Measurements from ENCODE around the gene PRDX4. TPM values are rescaled to one million over a fixed set of nuclear protein-coding genes. Genes with fewer than 3 reads are reported as not detected.

PRDX4 gene
- total and polyA plus RNA-seq, 3 experiments from 2014 or later: 46.7 to 61.4 (median 59.5) TPM

DNA sequence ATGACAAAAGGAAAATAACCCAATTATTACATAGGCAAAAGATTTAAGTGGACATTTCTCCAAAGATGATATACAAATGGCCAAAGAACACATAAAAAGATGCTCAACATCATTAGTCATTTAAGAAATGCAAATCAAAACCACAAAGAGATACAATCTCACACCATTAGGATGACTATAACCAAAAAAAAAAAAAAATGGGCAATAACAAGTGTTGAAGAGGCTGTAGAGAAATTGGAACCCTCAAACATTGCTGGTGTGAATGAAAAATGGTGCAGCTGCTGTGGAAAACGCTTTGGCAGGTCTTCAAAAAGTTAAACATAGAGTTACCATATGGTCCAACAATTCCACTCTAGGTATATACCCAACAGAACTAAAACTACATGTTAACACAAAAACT, 5.6 kb upstream of the PRDX4 start:
- Histone ChIP-seq H3K4me3 (ENCODE audit: low read length) (no peak overlapping the region), H3K4me1 (ENCODE audit: insufficient read depth, low read length) (peaks cover 8% of the 10 kb centered on the region), H3K27me3 (ENCODE audit: insufficient read depth, low read length, poor library complexity, severe bottlenecking) (no peaks in the 10 kb centered on the region), H3K36me3 (ENCODE audit: insufficient read depth, low read length) (no peaks in the 10 kb centered on the region), H3K27ac (ENCODE audit: low read depth, low read length) (no peak overlapping the region), H3K9me3 (ENCODE audit: low read length) (no peaks in the 10 kb centered on the region)
- POLR2A ChIA-PET: no interaction called here
- Mint-ChIP-seq H3K9me3 (peaks cover 0 to 3% (median 0%) of the 10 kb centered on the region in 5 donors), H3K27ac (peak overlapping the region in 2 of 8 donors; percentile 1 to 27), H3K4me1 (peaks cover 19 to 24% (median 22%) of the 10 kb centered on the region in 3 donors), H3K36me3 (no peaks in the 10 kb centered on the region), H3K4me3 (peak overlapping the region in 1 of 7 donors; percentile 6), H3K27me3 (peaks cover 0 to 2% of the 10 kb centered on the region in 2 donors)
- no peak for DNase-seq
- CTCF ChIA-PET: no interaction called here

DNA sequence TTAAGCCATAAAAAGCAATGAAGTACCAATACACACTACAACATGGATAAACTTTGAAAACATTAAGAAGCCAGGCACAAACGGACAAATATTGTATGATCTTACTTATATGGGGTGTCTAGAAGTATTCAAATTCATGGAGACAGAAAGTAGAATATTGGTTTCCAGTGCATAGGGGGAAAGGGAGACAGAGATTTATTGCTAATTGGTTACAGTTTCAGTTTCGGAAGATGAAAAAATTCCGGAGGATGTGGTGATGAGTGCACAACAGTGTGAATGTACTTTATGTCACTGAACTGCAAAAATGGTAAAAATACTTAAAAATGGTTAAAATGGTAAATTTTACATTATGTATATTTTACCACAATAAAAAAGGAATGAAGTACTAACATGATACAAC, 5.1 kb upstream of the PRDX4 start:
- H3K4me1 ChIP-seq (ENCODE audit: insufficient read depth, low read length): peaks cover 8% of the 10 kb centered on the region
- Mint-ChIP-seq H3K4me3 (peak overlapping the region in 5 of 7 donors; percentile 1 to 60 (median 9)), H3K9me3 (peaks cover 0 to 3% (median 0%) of the 10 kb centered on the region in 5 donors), H3K27ac (peak overlapping the region in 4 of 8 donors; percentile 0 to 43 (median 18)), H3K4me1 (peaks cover 19 to 26% (median 23%) of the 10 kb centered on the region in 3 donors), H3K27me3 (peaks cover 0 to 1% of the 10 kb centered on the region in 2 donors), H3K36me3 (peaks cover 0 to 2% (median 0%) of the 10 kb centered on the region in 3 donors)
- CTCF ChIA-PET: no interaction called here
- DNase-seq: peak in 2 of 5 donors; percentile 12 to 21
- POLR2A ChIA-PET: no interaction called here
- no peaks in the 10 kb centered on the region for H3K9me3 ChIP-seq (ENCODE audit: low read length)
- H3K4me3 ChIP-seq (ENCODE audit: low read length): no peak overlapping the region
- no peaks in the 10 kb centered on the region for H3K36me3 ChIP-seq (ENCODE audit: insufficient read depth, low read length)
- no peak overlapping the region for H3K27ac ChIP-seq (ENCODE audit: low read depth, low read length)
- H3K27me3 ChIP-seq (ENCODE audit: insufficient read depth, low read length, poor library complexity, severe bottlenecking): no peaks in the 10 kb centered on the region

DNA sequence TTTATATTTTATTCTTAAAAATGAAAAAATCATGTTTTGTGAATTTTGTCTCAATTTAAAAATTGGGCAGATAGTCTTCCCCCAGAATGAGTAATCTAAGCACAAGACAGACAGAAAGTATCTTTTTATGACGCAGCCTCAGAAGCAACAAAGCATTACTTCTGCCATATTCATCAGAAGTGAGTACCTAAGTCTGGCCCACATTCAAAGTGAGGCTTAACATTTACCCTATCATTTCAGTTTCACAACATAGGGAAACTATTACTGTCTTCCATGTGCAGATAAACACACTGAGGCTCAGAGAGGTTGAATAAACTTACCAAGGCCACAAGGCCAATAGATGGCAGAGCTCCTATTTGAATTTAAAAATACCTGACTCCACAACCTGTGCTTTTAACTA, 4.4 kb upstream of the PRDX4 start:
- Histone ChIP-seq H3K4me1 (ENCODE audit: insufficient read depth, low read length) (peaks cover 8% of the 10 kb centered on the region), H3K27ac (ENCODE audit: low read depth, low read length) (no peak overlapping the region), H3K36me3 (ENCODE audit: insufficient read depth, low read length) (no peaks in the 10 kb centered on the region), H3K27me3 (ENCODE audit: insufficient read depth, low read length, poor library complexity, severe bottlenecking) (no peaks in the 10 kb centered on the region), H3K9me3 (ENCODE audit: low read length) (no peaks in the 10 kb centered on the region), H3K4me3 (ENCODE audit: low read length) (no peak overlapping the region)
- Mint-ChIP-seq H3K27me3 (peaks cover 0 to 1% of the 10 kb centered on the region in 2 donors), H3K36me3 (peaks cover 0 to 3% (median 0%) of the 10 kb centered on the region in 3 donors), H3K4me3 (peak overlapping the region in 1 of 7 donors; percentile 24), H3K27ac (peak overlapping the region in 1 of 8 donors; percentile 27), H3K4me1 (peaks cover 19 to 27% (median 24%) of the 10 kb centered on the region in 3 donors), H3K9me3 (peaks cover 0 to 3% (median 0%) of the 10 kb centered on the region in 5 donors)
- DNase-seq: no peak
- POLR2A ChIA-PET: no interaction called here
- CTCF ChIA-PET: no interaction called here

DNA sequence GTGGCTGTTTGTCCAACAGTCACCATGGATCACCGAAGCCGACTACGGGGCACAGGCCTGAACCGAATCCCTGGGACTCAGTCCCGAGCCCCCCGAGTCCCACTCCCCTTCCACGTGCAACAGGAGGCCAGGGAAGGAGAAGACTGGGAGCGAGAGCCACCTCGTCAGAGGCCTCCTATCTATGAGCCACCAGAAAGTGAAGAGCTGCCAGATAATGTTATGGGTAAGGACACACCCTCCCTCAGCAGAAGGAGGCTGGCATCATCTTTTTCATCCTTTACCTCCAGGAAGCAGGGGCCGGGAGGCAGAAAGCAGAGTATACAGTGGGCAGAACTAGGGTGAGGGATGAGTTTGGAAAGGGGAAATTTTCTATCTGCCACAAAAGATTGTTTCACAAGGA, 2.8 kb upstream of the PRDX4 start:
- Mint-ChIP-seq H3K36me3 (peaks cover 0 to 3% (median 2%) of the 10 kb centered on the region in 3 donors), H3K4me1 (peaks cover 28 to 36% (median 31%) of the 10 kb centered on the region in 3 donors), H3K27ac (peak overlapping the region in 1 of 8 donors; percentile 30), H3K4me3 (peak overlapping the region in 1 of 7 donors; percentile 28), H3K9me3 (peaks cover 0 to 2% (median 0%) of the 10 kb centered on the region in 5 donors), H3K27me3 (peaks cover 0 to 1% of the 10 kb centered on the region in 2 donors)
- Histone ChIP-seq H3K36me3 (ENCODE audit: insufficient read depth, low read length) (no peaks in the 10 kb centered on the region), H3K4me1 (ENCODE audit: insufficient read depth, low read length) (peaks cover 8% of the 10 kb centered on the region), H3K9me3 (ENCODE audit: low read length) (no peaks in the 10 kb centered on the region), H3K27me3 (ENCODE audit: insufficient read depth, low read length, poor library complexity, severe bottlenecking) (no peaks in the 10 kb centered on the region), H3K27ac (ENCODE audit: low read depth, low read length) (no peak overlapping the region), H3K4me3 (ENCODE audit: low read length) (no peak overlapping the region)
- no peak for DNase-seq
- ChIA-PET POLR2A (no interaction called here), CTCF (no interaction called here)

DNA sequence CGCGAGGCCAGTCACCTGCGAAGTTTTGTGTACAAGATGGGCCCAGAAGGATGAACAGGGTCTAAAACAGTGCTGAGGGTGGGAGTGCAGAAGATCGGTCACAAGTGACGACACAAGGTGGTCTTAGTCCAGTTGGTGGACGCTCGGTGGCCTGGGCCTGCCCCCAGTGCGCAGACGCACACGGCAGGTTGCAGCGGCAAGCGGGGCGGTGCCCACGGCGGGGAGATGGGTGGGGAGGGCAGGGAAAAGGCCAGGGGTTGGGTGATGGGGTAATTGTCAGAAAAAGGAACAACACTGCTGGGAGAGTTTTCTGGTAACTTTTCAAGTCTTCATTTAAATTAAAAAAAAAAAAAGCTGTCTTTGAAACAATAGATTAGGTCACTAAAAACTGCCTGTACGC, 1.0 kb upstream of the PRDX4 start:
- Histone ChIP-seq H3K4me1 (ENCODE audit: insufficient read depth, low read length) (peaks cover 8% of the 10 kb centered on the region), H3K9me3 (ENCODE audit: low read length) (no peaks in the 10 kb centered on the region), H3K27me3 (ENCODE audit: insufficient read depth, low read length, poor library complexity, severe bottlenecking) (no peaks in the 10 kb centered on the region), H3K4me3 (ENCODE audit: low read length) (no peak overlapping the region), H3K27ac (ENCODE audit: low read depth, low read length) (no peak overlapping the region), H3K36me3 (ENCODE audit: insufficient read depth, low read length) (no peaks in the 10 kb centered on the region)
- DNase-seq: no peak
- ChIA-PET CTCF (no interaction called here), POLR2A (interaction anchor here (1.0 kb wide), 1 partner anchor 388 kb away, joined by 5 read pairs; no protein-coding TSS in a partner anchor)
- Mint-ChIP-seq H3K27me3 (peaks cover 0 to 1% of the 10 kb centered on the region in 2 donors), H3K27ac (peak overlapping the region in 4 of 8 donors; percentile 3 to 61 (median 43)), H3K4me3 (peak overlapping the region in 5 of 7 donors; percentile 26 to 65 (median 37)), H3K36me3 (peaks cover 0 to 6% (median 2%) of the 10 kb centered on the region in 3 donors), H3K4me1 (peaks cover 28 to 37% (median 28%) of the 10 kb centered on the region in 3 donors), H3K9me3 (no peaks in the 10 kb centered on the region)

DNA sequence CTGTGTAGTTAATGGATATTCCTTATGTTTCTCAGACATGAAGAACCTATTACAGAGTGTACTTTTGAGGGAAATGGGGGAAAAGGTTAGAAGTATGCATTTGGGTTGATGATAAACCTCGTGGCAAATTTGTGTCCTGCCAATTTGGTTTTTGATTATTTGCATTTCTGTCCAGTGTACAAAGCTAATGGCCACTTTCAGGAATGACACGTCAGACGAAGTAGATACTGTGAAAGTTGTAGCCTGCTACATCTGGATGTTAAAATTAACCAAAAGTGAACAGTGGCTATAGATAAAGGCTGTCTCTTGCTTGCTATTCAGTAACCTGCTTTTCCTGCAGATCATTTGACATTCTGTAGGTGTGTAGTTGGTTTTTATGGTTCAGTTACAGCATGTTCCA, 1.0 kb downstream of the PRDX4 start:
- CTCF ChIA-PET: no interaction called here

DNA sequence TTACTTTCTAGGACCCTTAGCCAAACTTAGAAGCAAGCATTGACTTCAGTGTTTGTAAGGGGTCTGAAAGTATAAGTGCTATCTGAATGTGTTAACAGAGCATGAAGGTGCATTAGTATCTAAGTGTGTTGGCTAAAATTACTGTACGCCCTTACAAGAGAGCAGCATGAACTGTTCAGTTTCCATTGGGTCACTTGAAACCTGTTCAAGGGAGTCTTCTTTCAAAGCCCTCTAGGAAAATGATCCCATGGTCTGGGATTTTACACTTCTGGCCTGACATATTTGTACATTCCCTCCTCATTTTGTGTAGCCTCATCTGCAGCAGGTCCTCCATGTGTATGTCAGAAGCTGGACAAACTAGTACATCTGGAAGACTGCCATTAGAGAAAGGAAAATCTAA, 3.2 kb downstream of the PRDX4 start:
- Mint-ChIP-seq H3K4me3 (no peak overlapping the region), H3K4me1 (peaks cover 9 to 20% (median 16%) of the 10 kb centered on the region in 3 donors), H3K9me3 (no peaks in the 10 kb centered on the region), H3K27ac (peak overlapping the region in 2 of 8 donors; percentile 8 to 21), H3K36me3 (peaks cover 0 to 33% (median 3%) of the 10 kb centered on the region in 3 donors), H3K27me3 (peaks cover 0 to 2% of the 10 kb centered on the region in 2 donors)
- H3K4me1 ChIP-seq (ENCODE audit: insufficient read depth, low read length): no peaks in the 10 kb centered on the region
- CTCF ChIA-PET: no interaction called here
- H3K9me3 ChIP-seq (ENCODE audit: low read length): no peaks in the 10 kb centered on the region
- H3K36me3 ChIP-seq (ENCODE audit: insufficient read depth, low read length): no peaks in the 10 kb centered on the region
- POLR2A ChIA-PET: no interaction called here
- DNase-seq: no peak
- no peak overlapping the region for H3K4me3 ChIP-seq (ENCODE audit: low read length)
- no peak overlapping the region for H3K27ac ChIP-seq (ENCODE audit: low read depth, low read length)
- no peaks in the 10 kb centered on the region for H3K27me3 ChIP-seq (ENCODE audit: insufficient read depth, low read length, poor library complexity, severe bottlenecking)

More for the DNA sequence above, 1.0 kb downstream of the PRDX4 start:
- H3K36me3 Mint-ChIP-seq: peaks cover 0 to 22% (median 3%) of the 10 kb centered on the region in 3 donors
- POLR2A ChIA-PET: interaction anchor here (1.1 to 1.5 kb wide), 2 partner anchors 115 to 357 kb away, joined by 3 to 8 read pairs; partner anchors contain the start of gene SAT1
- H3K9me3 Mint-ChIP-seq: no peaks in the 10 kb centered on the region
- Histone ChIP-seq H3K27ac (ENCODE audit: low read depth, low read length) (peak overlapping the region; percentile 61), H3K36me3 (ENCODE audit: insufficient read depth, low read length) (no peaks in the 10 kb centered on the region), H3K9me3 (ENCODE audit: low read length) (no peaks in the 10 kb centered on the region), H3K27me3 (ENCODE audit: insufficient read depth, low read length, poor library complexity, severe bottlenecking) (no peaks in the 10 kb centered on the region), H3K4me1 (ENCODE audit: insufficient read depth, low read length) (no peaks in the 10 kb centered on the region), H3K4me3 (ENCODE audit: low read length) (peak overlapping the region; percentile 68)
- DNase-seq: no peak
- H3K27me3 Mint-ChIP-seq: peaks cover 0 to 1% of the 10 kb centered on the region in 2 donors
- H3K27ac Mint-ChIP-seq: peak overlapping the region in 6 of 8 donors; percentile 70 to 95 (median 90)
- H3K4me3 Mint-ChIP-seq: peak overlapping the region; percentile 88 to 94 (median 91)
- H3K4me1 Mint-ChIP-seq: peaks cover 9 to 20% (median 16%) of the 10 kb centered on the region in 3 donors

DNA sequence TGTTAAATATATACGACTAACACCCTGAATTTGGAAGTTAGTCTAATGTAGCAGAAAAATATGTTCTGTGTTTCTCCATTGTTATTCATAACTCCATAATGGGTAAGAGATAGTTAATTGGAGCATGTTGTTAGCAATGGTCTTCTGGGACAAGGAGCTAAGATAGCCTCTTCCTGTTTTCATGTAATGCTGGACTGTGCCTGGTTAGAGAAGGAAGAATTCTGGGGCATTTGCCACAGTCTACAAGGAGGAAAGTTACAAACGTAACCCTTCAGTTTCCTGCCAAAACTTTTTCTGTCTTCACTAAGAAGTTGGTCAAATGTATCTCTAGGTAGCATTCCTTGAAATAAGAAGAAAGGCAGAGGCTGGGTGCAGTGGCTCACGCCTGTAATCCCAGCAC, 5.8 kb downstream of the PRDX4 start:
- no peak overlapping the region for H3K27ac Mint-ChIP-seq
- no peaks in the 10 kb centered on the region for H3K27me3 ChIP-seq (ENCODE audit: insufficient read depth, low read length, poor library complexity, severe bottlenecking)
- H3K27me3 Mint-ChIP-seq: peaks cover 0 to 3% of the 10 kb centered on the region in 2 donors
- no peak overlapping the region for H3K27ac ChIP-seq (ENCODE audit: low read depth, low read length)
- peaks cover 0 to 41% (median 6%) of the 10 kb centered on the region in 3 donors for H3K36me3 Mint-ChIP-seq
- H3K9me3 ChIP-seq (ENCODE audit: low read length): no peaks in the 10 kb centered on the region
- no peak overlapping the region for H3K4me3 Mint-ChIP-seq
- ChIA-PET CTCF (no interaction called here), POLR2A (no interaction called here)
- peaks cover 8 to 13% (median 12%) of the 10 kb centered on the region in 3 donors for H3K4me1 Mint-ChIP-seq
- H3K4me3 ChIP-seq (ENCODE audit: low read length): no peak overlapping the region
- H3K9me3 Mint-ChIP-seq: no peaks in the 10 kb centered on the region
- H3K36me3 ChIP-seq (ENCODE audit: insufficient read depth, low read length): no peaks in the 10 kb centered on the region
- DNase-seq: no peak
- H3K4me1 ChIP-seq (ENCODE audit: insufficient read depth, low read length): no peaks in the 10 kb centered on the region

All from CD8-positive, alpha-beta memory T cell (primary cell).